PC-9 (cell line): ENCODE data around the gene STK10. TPM values are rescaled to one million over a fixed set of nuclear protein-coding genes. Genes with fewer than 3 reads are reported as not detected.

Source experiments
- BruUV-seq: library from RNA; stranded (reverse); fragments of 400-500 nt; replicated peaks from 2 replicates; lab custom pipeline; 2021; lab: Mats Ljungman, UMichigan
- CTCF ChIA-PET: fragments of 300-600 bp; sonication (Branson Sonifier 250); formaldehyde crosslinking; loops from one replicate; lab custom pipeline; 2022; ENCODE audit warnings: antibody characterized with exemption; lab: Charles Lee
- POLR2A ChIA-PET: fragments of 300-600 bp; sonication (Branson Sonifier 250); formaldehyde crosslinking; loops from one replicate; lab custom pipeline; 2022; ENCODE audit warnings: antibody characterized with exemption; ENCODE audit not compliant: unreplicated experiment; lab: Charles Lee
- DNase-seq, 2 experiments: peaks; one replicate each; pipeline versions ENCODE4 v3.0.0 to v3.0.0-alpha.2; 2015 to 2022; ENCODE audit warnings: mixed read lengths in 1 of 2
- H2AFZ ChIP-seq: fragments of 200-600 bp; sonication (generic); 2 replicates; pipeline ENCODE4 v1.8.1; 2017; ENCODE audit warnings: antibody characterized with exemption
- H3F3A ChIP-seq: fragments of 200-600 bp; sonication (generic); 2 replicates; pipeline ENCODE4 v1.8.1; 2017; ENCODE audit warnings: antibody characterized with exemption, mild to moderate bottlenecking, low read depth; ENCODE audit not compliant: insufficient read depth
- H3K27ac ChIP-seq: fragments of 200-600 bp; sonication (generic); 2 replicates; pipeline ENCODE4 v1.6.1; 2016; ENCODE audit warnings: mixed run types
- H3K27me3 ChIP-seq: fragments of 200-600 bp; sonication (generic); 2 replicates; pipeline ENCODE4 v1.6.1; 2016; ENCODE audit warnings: low read depth, mixed run types; ENCODE audit not compliant: insufficient read depth
- H3K36me3 ChIP-seq: fragments of 200-600 bp; sonication (generic); 2 replicates; pipeline ENCODE4 v1.6.1; 2016; ENCODE audit warnings: low read depth, mixed run types
- H3K4me1 ChIP-seq: fragments of 200-600 bp; sonication (generic); replicated peaks from 2 replicates; pipeline ENCODE4 v1.6.1; 2016; ENCODE audit warnings: mixed run types; ENCODE audit not compliant: insufficient read depth
- H3K4me2 ChIP-seq: fragments of 200-600 bp; sonication (generic); 2 replicates; pipeline ENCODE4 v1.6.1; 2017; ENCODE audit warnings: mixed run types
- H3K4me3 ChIP-seq: fragments of 200-600 bp; sonication (generic); 2 replicates; pipeline ENCODE4 v1.6.1; 2016; ENCODE audit warnings: mixed run types
- H3K79me2 ChIP-seq: fragments of 200-600 bp; sonication (generic); 2 replicates; pipeline ENCODE4 v1.6.1; 2017; ENCODE audit warnings: low read depth, mixed run types
- H3K9me2 ChIP-seq: fragments of 200-600 bp; sonication (generic); 2 replicates; pipeline ENCODE4 v1.8.1; 2017; ENCODE audit warnings: mild to moderate bottlenecking; ENCODE audit not compliant: insufficient read depth
- H3K9me3 ChIP-seq: fragments of 200-600 bp; sonication (generic); 2 replicates; pipeline ENCODE4 v1.8.1; 2016; ENCODE audit warnings: low read depth; ENCODE audit not compliant: insufficient read depth
- H4K20me1 ChIP-seq: fragments of 200-600 bp; sonication (generic); 2 replicates; pipeline ENCODE4 v1.8.1; 2017; ENCODE audit not compliant: insufficient read depth
- CTCF ChIP-seq: fragments of 200-600 bp; sonication (generic); conservative IDR thresholded peaks from 2 replicates; pipeline ENCODE4 v1.6.1; 2017; ENCODE audit warnings: mixed run types, antibody characterized with exemption, mild to moderate bottlenecking, moderate library complexity
- EZH2 ChIP-seq: fragments of 200-600 bp; sonication (generic); IDR thresholded peaks from 2 replicates; pipeline ENCODE4 v1.8.0; 2017; ENCODE audit warnings: antibody characterized with exemption, low read depth
- intact Hi-C: fragments of 100-400 bp; cut with micrococcal nuclease; formaldehyde crosslinking; loops from one replicate; pipeline ENCODE4 v1.10.0; 2022; ENCODE audit not compliant: unreplicated experiment
- total RNA-seq: library from RNA; stranded (reverse); gene quantifications from 2 replicates; pipeline ENCODE4 v1.2.3, GENCODE V29; 2021

STK10 gene
- total RNA-seq, 1 experiment from 2014 or later, result 31.5 TPM

- no peaks in the 10 kb centered on the region for H3K9me3 ChIP-seq
- no peaks in the 10 kb centered on the region for H3K9me2 ChIP-seq
- DNase-seq, result no peak
- H2AFZ ChIP-seq, result no peak overlapping the region
- peaks cover 87% of the 10 kb centered on the region for H3K79me2 ChIP-seq
- no TSS peak for BruUV-seq
- H3K36me3 ChIP-seq, result peaks cover 9% of the 10 kb centered on the region; the same call in 1 of the 2 replicates
- no peak overlapping the region for H3K27ac ChIP-seq
- peaks cover 10% of the 10 kb centered on the region; the same call in 1 of the 2 replicates for H3F3A ChIP-seq
- H4K20me1 ChIP-seq, result peaks cover 42% of the 10 kb centered on the region
- H3K4me1 ChIP-seq, result peaks cover 29% of the 10 kb centered on the region
- H3K4me3 ChIP-seq, result peak overlapping the region; percentile 86; the same call in 1 of the 2 replicates
- CTCF ChIA-PET, result no interaction called here
- no peak for TF ChIP-seq EZH2
- no peak for TF ChIP-seq CTCF
- H3K4me2 ChIP-seq, result peak overlapping the region; percentile 89
- POLR2A ChIA-PET, result no interaction called here
- H3K27me3 ChIP-seq, result no peaks in the 10 kb centered on the region
- intact Hi-C loops, result no loop called here
Observed at GRCh38 chr5:172003746-172004145, 184.3 kb downstream of the STK10 start.

GRCh38 chr5:172002840-172003512 lies 185.0 kb downstream of the STK10 start:
- peaks cover 10% of the 10 kb centered on the region; the same call in 1 of the 2 replicates for H3F3A ChIP-seq
- H3K4me1 ChIP-seq, result peaks cover 27% of the 10 kb centered on the region
- intact Hi-C loops, result no loop called here
- DNase-seq, result no peak
- CTCF ChIA-PET, result no interaction called here
- no peak overlapping the region for H3K27ac ChIP-seq
- BruUV-seq, result no TSS peak
- H3K27me3 ChIP-seq, result no peaks in the 10 kb centered on the region
- H3K4me2 ChIP-seq, result peak overlapping the region; percentile 89
- H3K9me2 ChIP-seq, result no peaks in the 10 kb centered on the region
- H3K4me3 ChIP-seq, result peak overlapping the region; percentile 86; the same call in 1 of the 2 replicates
- peaks cover 9% of the 10 kb centered on the region; the same call in 1 of the 2 replicates for H3K36me3 ChIP-seq
- peaks cover 48% of the 10 kb centered on the region for H4K20me1 ChIP-seq
- no peaks in the 10 kb centered on the region for H3K9me3 ChIP-seq
- H2AFZ ChIP-seq, result no peak overlapping the region
- no peak for TF ChIP-seq CTCF
- H3K79me2 ChIP-seq, result peaks cover 91% of the 10 kb centered on the region
- POLR2A ChIA-PET, result no interaction called here

GRCh38 chr5:172002310-172002709 lies 185.7 kb downstream of the STK10 start:
- no TSS peak for BruUV-seq
- intact Hi-C loops, result no loop called here
- POLR2A ChIA-PET, result no interaction called here

More at GRCh38 chr5:172002310-172002709, 185.7 kb downstream of the STK10 start:
- TF ChIP-seq CTCF, result peak; percentile 54
- TF ChIP-seq EZH2, result no peak
- Histone ChIP-seq H3K27me3 (no peaks in the 10 kb centered on the region), H3K36me3 (peaks cover 9% of the 10 kb centered on the region; the same call in 1 of the 2 replicates), H3K9me2 (no peaks in the 10 kb centered on the region), H3K4me3 (no peak overlapping the region), H3K9me3 (no peaks in the 10 kb centered on the region), H3K4me1 (peaks cover 27% of the 10 kb centered on the region), H3K27ac (no peak overlapping the region), H3F3A (peaks cover 10% of the 10 kb centered on the region; the same call in 1 of the 2 replicates), H3K79me2 (peaks cover 91% of the 10 kb centered on the region), H3K4me2 (no peak overlapping the region), H4K20me1 (peaks cover 54% of the 10 kb centered on the region), H2AFZ (no peak overlapping the region)
- CTCF ChIA-PET, result interaction anchor here (0.7 kb wide), 1 partner anchor 31 kb away, joined by 4 read pairs; no protein-coding TSS in a partner anchor
- DNase-seq, result no peak
